Fibroblast of lung (primary cell): ENCODE data around the gene TMEM259. TPM values are rescaled to one million over a fixed set of nuclear protein-coding genes. Genes with fewer than 3 reads are reported as not detected.

ENCODE experiments used
- DNase-seq, 2 donors: peaks; one replicate each; pipeline versions ENCODE4 v3.0.0 to v3.0.0-alpha.2; 2010; ENCODE audit warnings: low read depth in 2 of 2
- H2AFZ ChIP-seq: 2 replicates; pipeline ENCODE4 v1.5.1; 2012; ENCODE audit warnings: low read length, control low read depth, inconsistent platforms
- H3K27ac ChIP-seq: 2 replicates; pipeline ENCODE4 v1.5.1; 2011; ENCODE audit warnings: low read length, control low read depth; ENCODE audit not compliant: insufficient read depth
- H3K27me3 ChIP-seq: 2 replicates; pipeline ENCODE4 v1.5.1; 2011; ENCODE audit warnings: mild to moderate bottlenecking, low read length; ENCODE audit not compliant: control insufficient read depth, insufficient read depth
- H3K36me3 ChIP-seq: 2 replicates; pipeline ENCODE4 v1.5.1; 2011; ENCODE audit warnings: low read length; ENCODE audit not compliant: control insufficient read depth, insufficient read depth
- H3K4me1 ChIP-seq: 2 replicates; pipeline ENCODE4 v1.5.1; 2011; ENCODE audit warnings: low read length; ENCODE audit not compliant: control insufficient read depth, insufficient read depth; ENCODE audit errors: extremely low read depth
- H3K4me2 ChIP-seq: 2 replicates; pipeline ENCODE4 v1.5.1; 2011; ENCODE audit warnings: low read length, control low read depth; ENCODE audit not compliant: insufficient read depth; ENCODE audit errors: extremely low read depth
- H3K4me3 ChIP-seq, 4 experiments: fragments of 200-600 bp in 1 of 4; sonication (generic) in 1 of 4; replicated peaks in 1 of 4; 2 replicates each; pipeline ENCODE4 v1.5.1; 2011 to 2016; ENCODE audit warnings: low read length in 4 of 4, low read depth in 3 of 4, mild to moderate bottlenecking in 3 of 4, control low read depth in 2 of 4, inconsistent platforms in 1 of 4, mixed read lengths in 1 of 4; ENCODE audit not compliant: insufficient read depth in 1 of 4; ENCODE audit errors: control extremely low read depth in 1 of 4
- H3K79me2 ChIP-seq: 2 replicates; pipeline ENCODE4 v1.5.1; 2012; ENCODE audit warnings: mild to moderate bottlenecking, low read length, inconsistent platforms; ENCODE audit not compliant: control insufficient read depth, insufficient read depth
- H3K9ac ChIP-seq: 2 replicates; pipeline ENCODE4 v1.5.1; 2011; ENCODE audit warnings: mild to moderate bottlenecking, low read length, control low read depth; ENCODE audit not compliant: insufficient read depth
- H3K9me3 ChIP-seq: 2 replicates; pipeline ENCODE4 v1.5.1; 2012; ENCODE audit warnings: low read depth, low read length; ENCODE audit not compliant: control insufficient read depth, insufficient read depth
- H4K20me1 ChIP-seq: 2 replicates; pipeline ENCODE4 v1.5.1; 2011; ENCODE audit warnings: low read length; ENCODE audit not compliant: control insufficient read depth, insufficient read depth; ENCODE audit errors: extremely low read depth
- EZH2 ChIP-seq: IDR thresholded peaks from 2 replicates; pipeline ENCODE4 v1.5.1; 2012; ENCODE audit warnings: low read length, control low read depth, mild to moderate bottlenecking; ENCODE audit errors: missing control alignments
- polyA plus RNA-seq, 2 donors: library from polyadenylated mRNA; depleted of rRNA in 1 of 2; stranded (reverse) in 1 of 2; unstranded in 1 of 2; fragments of >200 nt; gene quantifications; 2 replicates each; pipeline ENCODE4 v1.2.1, GENCODE V29; 2011 to 2012; ENCODE audit warnings: missing spikeins in 1 of 2
- total RNA-seq: library from RNA; depleted of rRNA; stranded (reverse); fragments of >200 nt; gene quantifications from 2 replicates; pipeline ENCODE4 v1.2.1, GENCODE V29; 2014
- TF ChIP-seq, protein P1 (sequence below), 2 donors: IDR thresholded peaks in 1 of 2; conservative IDR thresholded peaks in 1 of 2; 1 replicate in 1 of 2; 2 replicates in 1 of 2; pipeline ENCODE4 v1.5.1; 2011 to 2012; ENCODE audit warnings: low read length in 2 of 2, control low read depth in 1 of 2, inconsistent platforms in 1 of 2, low read depth in 1 of 2, mild to moderate bottlenecking in 1 of 2

The TMEM259 gene
- total and polyA plus RNA-seq, 2 donors (not counting 1 experiment from before 2014, with no cell fraction given): 57.8 to 67.1 TPM

DNA sequence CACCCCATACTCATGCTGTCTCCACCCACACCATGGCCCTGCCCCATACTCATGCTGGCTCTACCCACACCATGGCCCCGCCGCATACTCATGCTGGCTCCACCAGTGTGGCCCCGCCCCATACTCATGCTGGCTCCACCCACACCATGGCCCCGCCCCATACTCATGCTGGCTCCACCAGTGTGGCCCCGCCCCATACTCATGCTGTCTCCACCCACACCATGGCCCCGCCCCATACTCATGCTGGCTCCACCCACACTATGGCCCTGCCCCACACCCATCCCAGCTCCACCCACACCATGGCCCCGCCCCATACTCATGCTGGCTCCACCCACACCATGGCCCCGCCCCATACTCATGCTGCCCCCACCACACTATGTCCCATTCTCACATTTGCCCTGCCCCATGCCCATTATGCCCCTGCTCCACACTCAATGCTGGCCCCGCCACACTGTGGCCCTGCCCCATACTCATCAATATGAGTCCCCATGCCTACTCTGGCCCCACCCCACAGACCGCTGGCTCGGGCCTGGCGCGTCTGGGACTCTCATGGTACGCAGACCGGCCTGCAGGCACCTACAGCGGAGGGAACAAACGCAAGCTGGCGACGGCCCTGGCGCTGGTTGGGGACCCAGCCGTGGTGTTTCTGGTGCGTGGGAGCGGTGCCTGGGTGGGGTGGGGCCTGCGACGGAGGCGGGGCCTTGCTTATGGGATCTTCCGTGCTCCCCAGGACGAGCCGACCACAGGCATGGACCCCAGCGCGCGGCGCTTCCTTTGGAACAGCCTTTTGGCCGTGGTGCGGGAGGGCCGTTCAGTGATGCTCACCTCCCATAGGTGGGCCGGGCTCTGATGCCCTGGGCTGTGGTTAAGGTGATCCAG lies 42.3 kb upstream of the TMEM259 start:
- Histone ChIP-seq H3K27ac (no peak overlapping the region), H3K9me3 (no peaks in the 10 kb centered on the region), H3K36me3 (no peaks in the 10 kb centered on the region), H4K20me1 (no peaks in the 10 kb centered on the region), H3K9ac (no peak overlapping the region), H2AFZ (no peak overlapping the region), H3K4me2 (no peak overlapping the region), H3K79me2 (no peaks in the 10 kb centered on the region), H3K27me3 (peaks cover 2% of the 10 kb centered on the region), H3K4me3 (no peak overlapping the region), H3K4me1 (no peaks in the 10 kb centered on the region)
- TF ChIP-seq, protein P1, sequence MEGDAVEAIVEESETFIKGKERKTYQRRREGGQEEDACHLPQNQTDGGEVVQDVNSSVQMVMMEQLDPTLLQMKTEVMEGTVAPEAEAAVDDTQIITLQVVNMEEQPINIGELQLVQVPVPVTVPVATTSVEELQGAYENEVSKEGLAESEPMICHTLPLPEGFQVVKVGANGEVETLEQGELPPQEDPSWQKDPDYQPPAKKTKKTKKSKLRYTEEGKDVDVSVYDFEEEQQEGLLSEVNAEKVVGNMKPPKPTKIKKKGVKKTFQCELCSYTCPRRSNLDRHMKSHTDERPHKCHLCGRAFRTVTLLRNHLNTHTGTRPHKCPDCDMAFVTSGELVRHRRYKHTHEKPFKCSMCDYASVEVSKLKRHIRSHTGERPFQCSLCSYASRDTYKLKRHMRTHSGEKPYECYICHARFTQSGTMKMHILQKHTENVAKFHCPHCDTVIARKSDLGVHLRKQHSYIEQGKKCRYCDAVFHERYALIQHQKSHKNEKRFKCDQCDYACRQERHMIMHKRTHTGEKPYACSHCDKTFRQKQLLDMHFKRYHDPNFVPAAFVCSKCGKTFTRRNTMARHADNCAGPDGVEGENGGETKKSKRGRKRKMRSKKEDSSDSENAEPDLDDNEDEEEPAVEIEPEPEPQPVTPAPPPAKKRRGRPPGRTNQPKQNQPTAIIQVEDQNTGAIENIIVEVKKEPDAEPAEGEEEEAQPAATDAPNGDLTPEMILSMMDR (conservative IDR thresholded peaks at IDR 0.05 in 1 of 2, IDR thresholded peaks at IDR 0.05 in 1 of 2; ENCODE audit: low read depth in 1 of 2, low read length in 2 of 2): no peak
- no peak for TF ChIP-seq EZH2
- no peak for DNase-seq

DNA sequence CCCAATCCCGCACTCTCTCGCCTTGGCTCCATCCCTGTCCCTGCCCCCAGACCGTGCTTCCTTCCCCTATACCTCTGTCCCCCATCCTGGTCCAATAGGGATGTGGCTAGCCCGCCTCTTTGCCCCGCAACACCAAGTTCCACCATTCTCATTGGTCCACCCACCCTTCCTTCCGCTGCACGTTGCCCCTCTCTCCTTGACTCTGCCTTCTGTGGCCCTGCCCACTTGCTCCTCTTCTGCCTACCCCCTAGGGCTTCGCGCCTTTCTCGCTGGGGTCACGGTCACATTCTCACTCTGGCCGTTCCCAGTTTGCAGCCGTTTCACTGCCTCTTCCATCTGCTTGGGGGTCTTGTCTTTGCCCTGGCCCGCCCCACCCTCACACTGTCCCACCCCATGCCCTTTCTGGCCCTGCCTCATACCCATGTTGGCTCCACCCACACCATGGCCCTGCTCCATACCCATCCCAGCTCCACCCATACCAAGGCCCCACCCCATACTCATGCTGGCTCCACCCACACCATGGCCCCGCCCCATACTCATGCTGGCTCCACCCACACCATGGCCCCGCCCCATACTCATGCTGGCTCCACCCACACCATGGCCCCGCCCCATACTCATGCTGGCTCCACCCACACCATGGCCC lies 41.6 kb upstream of the TMEM259 start:
- H3K36me3 ChIP-seq: no peaks in the 10 kb centered on the region
- H3K4me2 ChIP-seq: no peak overlapping the region
- no peak overlapping the region for H3K9ac ChIP-seq
- H3K79me2 ChIP-seq: no peaks in the 10 kb centered on the region
- DNase-seq: no peak
- H3K27me3 ChIP-seq: no peaks in the 10 kb centered on the region
- no peaks in the 10 kb centered on the region for H4K20me1 ChIP-seq
- no peak overlapping the region for H3K4me3 ChIP-seq
- H3K9me3 ChIP-seq: no peaks in the 10 kb centered on the region
- H3K4me1 ChIP-seq: no peaks in the 10 kb centered on the region
- no peak for TF ChIP-seq EZH2
- TF ChIP-seq, protein P1 (conservative IDR thresholded peaks at IDR 0.05 in 1 of 2, IDR thresholded peaks at IDR 0.05 in 1 of 2; ENCODE audit: low read depth in 1 of 2, low read length in 2 of 2): no peak
- H3K27ac ChIP-seq: no peak overlapping the region
- no peak overlapping the region for H2AFZ ChIP-seq

DNA sequence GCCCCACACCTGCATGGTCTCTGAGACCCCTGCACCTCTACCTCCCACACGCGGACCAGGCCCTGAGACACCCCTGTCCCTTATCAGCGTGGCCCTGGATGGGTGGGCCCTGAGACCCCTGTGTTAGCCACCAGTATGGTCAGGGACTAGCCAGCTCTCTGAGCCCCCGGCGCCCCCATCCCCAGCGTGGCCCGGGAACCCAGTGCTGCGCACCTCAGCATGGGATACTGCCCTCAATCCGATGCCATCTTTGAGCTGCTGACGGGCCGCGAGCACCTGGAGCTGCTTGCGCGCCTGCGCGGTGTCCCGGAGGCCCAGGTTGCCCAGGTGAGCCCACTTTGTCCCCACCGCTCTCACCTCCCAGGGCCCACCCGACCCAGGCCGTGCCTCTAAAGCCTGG lies 41.1 kb upstream of the TMEM259 start:
- H3K79me2 ChIP-seq: no peaks in the 10 kb centered on the region
- no peak overlapping the region for H3K9ac ChIP-seq
- no peak for DNase-seq
- no peaks in the 10 kb centered on the region for H3K4me1 ChIP-seq
- no peak overlapping the region for H3K4me3 ChIP-seq
- no peak overlapping the region for H2AFZ ChIP-seq
- no peak overlapping the region for H3K27ac ChIP-seq
- no peaks in the 10 kb centered on the region for H3K27me3 ChIP-seq
- H3K36me3 ChIP-seq: no peaks in the 10 kb centered on the region
- H3K9me3 ChIP-seq: peaks cover 3% of the 10 kb centered on the region
- TF ChIP-seq, protein P1 (conservative IDR thresholded peaks at IDR 0.05 in 1 of 2, IDR thresholded peaks at IDR 0.05 in 1 of 2; ENCODE audit: low read depth in 1 of 2, low read length in 2 of 2): no peak
- no peak for TF ChIP-seq EZH2
- H3K4me2 ChIP-seq: no peak overlapping the region
- H4K20me1 ChIP-seq: no peaks in the 10 kb centered on the region
